GM18520 (cell line): ENCODE measurements around the gene MYNN.
A peak's percentile ranks its signal among the peaks of the same experiment; 100 is the strongest.
"Not testable (repeated sequence)": the region's sequence is repeated elsewhere in the genome, so short reads cannot be mapped to it uniquely, and the experiment has no call there.

Experiments used
- ATAC-seq: cut with Tn5 transposase; IDR thresholded peaks from one replicate; pipeline ENCODE4 v1.9.1; 2021; ENCODE audit not compliant: unreplicated experiment

Gene MYNN

GRCh38 chr3:169772897-169773816 is at the start of gene MYNN:
TSS of gene MYNN (plus strand) at chr3:169773396. CDS start at chr3:169774296, 900 bp downstream.
- peak; percentile 77 for ATAC-seq

- ATAC-seq = not testable (repeated sequence)
Observed at GRCh38 chr3:169731857-169732256, 41.3 kb upstream of the MYNN start.

- ATAC-seq = no peak
Observed at GRCh38 chr3:169739067-169739466, 34.1 kb upstream of the MYNN start.

- no peak for ATAC-seq
Observed at GRCh38 chr3:169744366-169745054, 28.7 kb upstream of the MYNN start.

DNA sequence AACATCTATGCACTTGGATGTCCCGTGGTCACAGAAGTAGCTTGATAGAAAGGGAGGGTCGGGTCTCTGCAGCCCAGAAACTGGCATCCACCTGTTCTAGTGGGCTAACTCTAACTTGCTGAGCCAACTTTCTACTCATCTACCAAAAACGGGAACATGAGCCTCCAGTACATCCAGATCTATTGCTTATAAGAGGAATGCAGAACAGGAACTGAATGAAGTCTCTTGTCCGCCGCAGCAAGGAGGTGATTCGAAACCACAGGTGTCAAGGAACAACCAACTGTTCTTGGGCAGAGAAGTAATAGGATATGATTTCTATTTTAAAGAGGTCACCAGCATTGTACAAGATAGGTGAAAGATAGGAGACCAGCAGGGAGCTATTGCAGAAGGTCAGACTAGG is 26.3 kb upstream of the MYNN start:
- no peak for ATAC-seq

DNA sequence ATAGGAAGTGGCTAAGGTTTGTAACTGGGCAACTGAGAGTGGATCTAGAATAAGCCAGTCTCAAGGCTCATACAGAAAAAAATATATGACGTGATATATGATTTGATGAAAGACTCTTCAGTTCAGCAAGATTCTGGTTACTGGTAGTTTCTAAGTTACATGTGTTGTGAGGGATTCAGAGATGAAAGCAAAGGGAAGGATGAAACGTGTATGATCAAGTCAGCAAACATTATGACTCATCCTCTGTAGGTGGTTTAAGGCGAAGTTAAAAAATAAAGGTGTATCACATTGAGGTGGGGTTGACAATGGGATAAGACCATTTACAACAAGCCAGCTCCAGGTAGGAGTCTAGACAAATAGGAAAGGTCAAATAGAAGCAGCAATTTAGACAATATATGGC is 24.5 kb upstream of the MYNN start:
- ATAC-seq = no peak

DNA sequence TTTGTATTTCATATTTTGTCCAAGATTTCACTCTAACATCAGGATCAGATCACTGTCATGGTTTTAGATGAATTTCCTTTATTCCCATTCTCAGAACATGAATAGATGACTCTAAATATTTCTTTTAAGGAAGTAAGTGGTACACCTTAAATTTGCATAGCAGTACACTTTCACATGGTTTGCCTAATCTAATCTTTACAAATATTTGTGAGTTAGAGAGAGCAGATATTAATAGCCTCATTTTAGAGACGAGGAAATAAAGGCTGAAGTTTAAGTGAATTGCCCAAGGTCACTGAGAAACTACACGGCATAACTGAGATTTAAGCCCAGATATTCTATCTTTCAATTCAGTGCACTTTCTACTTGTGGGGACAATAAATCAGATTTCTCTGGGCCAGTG is 22.5 kb upstream of the MYNN start:
- no peak for ATAC-seq

GRCh38 chr3:169751875-169752274 is 21.3 kb upstream of the MYNN start:
- no peak for ATAC-seq

- ATAC-seq = no peak
Observed at GRCh38 chr3:169754711-169755110, 18.5 kb upstream of the MYNN start.

GRCh38 chr3:169755488-169755887 is 17.7 kb upstream of the MYNN start:
- ATAC-seq = no peak

DNA sequence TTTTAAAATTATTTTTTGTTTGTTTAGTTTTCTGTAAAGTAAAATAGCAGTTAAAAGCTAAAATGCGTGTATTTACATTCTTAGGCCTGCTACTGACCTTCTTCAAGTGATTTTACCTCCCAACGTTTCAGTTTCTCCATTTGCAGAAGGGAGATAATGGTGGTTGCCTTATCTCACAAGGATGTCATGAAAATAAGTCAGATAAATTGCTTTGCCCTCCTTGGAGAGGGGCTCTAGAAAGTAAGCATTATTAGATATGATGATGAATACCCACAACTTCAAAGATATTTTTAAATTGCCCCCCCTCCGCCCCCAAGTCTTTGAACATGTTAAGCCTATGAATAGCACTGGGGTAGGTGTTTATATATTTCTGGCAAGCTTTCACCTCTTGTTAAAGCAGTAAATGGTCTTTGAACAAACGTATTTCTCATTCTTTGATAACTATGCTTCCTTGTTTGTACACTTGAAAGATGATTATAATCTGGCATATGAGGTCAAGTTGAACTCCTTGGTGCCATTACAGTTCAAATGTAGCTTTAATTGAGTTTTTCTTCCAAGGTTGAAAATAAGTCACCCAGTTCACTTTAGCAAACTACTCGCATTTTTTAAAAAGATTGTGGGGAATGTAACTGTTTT is 14.7 kb upstream of the MYNN start:
- ATAC-seq = no peak

GRCh38 chr3:169759256-169759655 is 13.9 kb upstream of the MYNN start:
- ATAC-seq = peak; percentile 48

DNA sequence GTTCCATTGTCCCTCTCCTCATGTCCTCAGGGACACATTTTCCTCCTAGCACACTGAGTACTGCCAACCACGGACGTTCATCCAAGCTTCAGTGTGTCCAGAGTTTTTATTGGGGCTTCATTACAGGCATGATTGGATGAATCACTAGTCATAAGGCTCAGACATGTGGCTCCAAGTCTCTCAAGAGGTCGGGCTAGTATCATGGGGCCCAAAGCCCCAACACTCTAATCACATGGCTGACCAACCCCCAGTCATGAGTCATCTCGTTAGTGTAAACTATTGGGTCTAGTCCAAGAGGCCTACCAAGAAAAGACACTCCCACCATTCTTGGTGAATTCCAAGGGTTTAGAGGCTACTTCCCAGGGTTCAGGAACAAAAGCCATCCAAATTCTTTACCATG is 12.7 kb upstream of the MYNN start:
- no peak for ATAC-seq

DNA sequence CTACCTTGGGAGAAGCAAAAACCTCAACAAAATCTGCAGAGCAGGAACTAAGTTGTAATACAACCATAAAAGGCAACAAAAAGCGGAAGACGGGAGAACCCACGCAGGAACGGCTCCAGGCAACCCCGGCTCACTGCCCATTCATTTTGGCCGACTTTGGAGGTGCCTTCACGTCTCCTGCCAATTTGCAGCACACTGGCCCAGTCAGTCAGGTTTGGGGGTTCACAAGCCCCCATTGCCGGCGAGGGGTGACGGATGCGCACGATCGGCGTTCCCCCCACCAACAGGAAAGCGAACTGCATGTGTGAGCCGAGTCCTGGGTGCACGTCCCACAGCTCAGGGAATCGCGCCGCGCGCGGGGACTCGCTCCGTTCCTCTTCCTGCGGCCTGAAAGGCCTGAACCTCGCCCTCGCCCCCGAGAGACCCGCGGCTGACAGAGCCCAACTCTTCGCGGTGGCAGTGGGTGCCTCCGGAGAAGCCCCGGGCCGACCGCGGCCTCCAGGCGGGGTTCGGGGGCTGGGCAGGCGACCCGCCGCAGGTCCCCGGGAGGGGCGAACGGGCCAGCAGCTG is 8.8 kb upstream of the MYNN start:
- peak; percentile 15 for ATAC-seq

DNA sequence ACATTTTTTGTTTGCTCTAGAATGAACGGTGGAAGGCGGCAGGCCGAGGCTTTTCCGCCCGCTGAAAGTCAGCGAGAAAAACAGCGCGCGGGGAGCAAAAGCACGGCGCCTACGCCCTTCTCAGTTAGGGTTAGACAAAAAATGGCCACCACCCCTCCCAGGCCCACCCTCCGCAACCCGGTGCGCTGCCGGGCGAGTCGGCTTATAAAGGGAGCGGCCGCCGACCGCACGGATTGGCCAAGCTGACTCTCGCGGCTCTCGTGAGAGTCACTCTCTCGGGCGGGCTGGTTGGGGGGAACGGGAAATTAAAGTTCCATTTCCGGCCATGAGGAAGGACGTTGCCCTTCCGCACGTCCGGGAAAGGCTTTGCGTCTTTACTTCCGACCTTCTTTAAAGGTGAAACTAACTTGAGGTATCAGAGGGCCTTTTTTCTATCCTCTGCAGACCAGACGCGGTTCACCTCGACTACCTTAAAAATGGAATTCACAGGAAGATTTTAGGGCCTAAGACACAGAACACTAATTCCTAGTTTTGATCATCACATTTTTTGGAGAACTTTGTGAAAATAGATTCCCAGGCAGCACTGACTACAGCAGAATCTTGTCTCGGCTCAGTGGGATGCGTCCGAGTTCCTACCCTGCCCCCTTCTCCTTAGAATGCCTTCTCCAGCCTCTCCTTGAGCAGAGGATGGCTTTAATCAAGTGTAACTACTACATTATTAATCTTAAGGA is 8.1 kb upstream of the MYNN start, which contains the start of gene TERC:
TERC (minus strand) TSS at position 179 of the 731 bp plus-strand sequence.
- ATAC-seq = peak; percentile 71

- no peak for ATAC-seq
Observed at GRCh38 chr3:169769287-169770181, 3.7 kb upstream of the MYNN start, which contains the start of gene ACTRT3. TSS of gene ACTRT3 (minus strand) at chr3:169769561. CDS start at chr3:169769520, 41 bp downstream.

DNA sequence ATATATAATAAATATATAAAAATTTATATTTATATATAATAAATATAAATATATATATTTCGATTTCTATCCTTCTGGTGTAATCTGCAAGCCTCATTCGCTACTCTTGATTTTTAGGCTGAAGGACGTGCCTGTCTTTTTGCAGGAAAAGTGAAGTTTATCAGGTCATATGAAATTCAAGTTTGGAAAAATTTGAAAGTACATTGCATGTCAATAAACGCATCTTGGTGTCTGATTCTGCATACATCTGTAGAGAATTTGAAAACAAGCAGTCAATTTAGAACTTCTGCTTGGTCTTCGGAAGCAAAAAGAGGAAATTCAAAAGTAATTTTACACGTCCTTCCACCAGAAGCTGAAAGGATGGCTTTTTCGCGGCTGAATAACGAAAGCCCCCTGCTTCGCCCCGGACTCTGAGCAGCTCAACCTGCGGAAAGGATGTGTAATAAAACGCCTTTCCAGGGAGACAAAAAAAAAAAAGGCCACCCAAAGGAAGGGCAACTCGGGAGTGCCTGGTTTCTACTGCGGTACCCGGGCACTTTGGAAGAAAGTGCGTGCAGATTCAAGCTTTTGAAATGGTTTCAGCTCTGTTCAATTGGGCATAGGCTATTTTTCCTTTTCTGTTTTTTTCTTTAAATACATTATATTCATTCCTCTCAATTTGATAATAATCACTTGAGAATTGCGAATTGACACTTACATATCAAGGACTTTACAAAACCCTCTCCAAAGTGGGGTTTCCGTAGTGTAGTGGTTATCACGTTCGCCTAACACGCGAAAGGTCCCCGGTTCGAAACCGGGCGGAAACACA is 1.5 kb upstream of the MYNN start:
- peak; percentile 21 for ATAC-seq

DNA sequence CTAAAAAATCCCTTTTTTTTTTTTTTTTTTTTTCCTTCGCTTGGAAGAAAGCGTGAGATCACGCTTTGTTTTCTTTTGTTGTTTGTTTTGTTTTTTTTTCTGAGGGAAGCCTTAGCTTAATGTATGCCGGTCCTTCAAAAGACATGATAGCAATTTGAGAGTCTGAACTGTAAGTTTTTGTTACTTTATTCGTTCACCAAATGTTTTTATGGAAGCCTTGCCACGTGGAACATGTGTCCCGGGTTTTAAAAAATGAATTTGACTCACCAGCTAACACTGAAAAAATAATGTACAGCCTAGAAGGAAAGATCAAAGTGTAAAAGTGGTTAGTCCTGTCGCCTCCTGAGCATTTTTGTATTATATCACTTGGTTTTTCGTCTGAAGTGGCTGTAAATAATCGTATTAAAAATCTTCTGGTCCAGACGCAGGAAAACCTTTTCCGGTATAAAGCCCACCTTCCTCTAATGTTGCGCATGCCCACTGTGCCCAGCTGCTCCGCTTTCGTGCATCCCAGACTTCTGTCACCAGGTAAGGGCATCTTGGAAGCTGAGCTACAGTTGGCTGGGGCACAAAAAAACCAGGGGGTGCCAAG is 795 bp upstream of the MYNN start:
- peak; percentile 3 for ATAC-seq
